ENCODE measurements around the gene CCDC97.

The CCDC97 gene

GRCh38 chr19:41356984-41357739 lies 47.2 kb downstream of the CCDC97 start:
- H3K36me3 ChIP-seq (replicated peaks), result no peaks in the 10 kb centered on the region
- DNase-seq, result no peak
- TF ChIP-seq, protein P1, sequence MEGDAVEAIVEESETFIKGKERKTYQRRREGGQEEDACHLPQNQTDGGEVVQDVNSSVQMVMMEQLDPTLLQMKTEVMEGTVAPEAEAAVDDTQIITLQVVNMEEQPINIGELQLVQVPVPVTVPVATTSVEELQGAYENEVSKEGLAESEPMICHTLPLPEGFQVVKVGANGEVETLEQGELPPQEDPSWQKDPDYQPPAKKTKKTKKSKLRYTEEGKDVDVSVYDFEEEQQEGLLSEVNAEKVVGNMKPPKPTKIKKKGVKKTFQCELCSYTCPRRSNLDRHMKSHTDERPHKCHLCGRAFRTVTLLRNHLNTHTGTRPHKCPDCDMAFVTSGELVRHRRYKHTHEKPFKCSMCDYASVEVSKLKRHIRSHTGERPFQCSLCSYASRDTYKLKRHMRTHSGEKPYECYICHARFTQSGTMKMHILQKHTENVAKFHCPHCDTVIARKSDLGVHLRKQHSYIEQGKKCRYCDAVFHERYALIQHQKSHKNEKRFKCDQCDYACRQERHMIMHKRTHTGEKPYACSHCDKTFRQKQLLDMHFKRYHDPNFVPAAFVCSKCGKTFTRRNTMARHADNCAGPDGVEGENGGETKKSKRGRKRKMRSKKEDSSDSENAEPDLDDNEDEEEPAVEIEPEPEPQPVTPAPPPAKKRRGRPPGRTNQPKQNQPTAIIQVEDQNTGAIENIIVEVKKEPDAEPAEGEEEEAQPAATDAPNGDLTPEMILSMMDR (IDR thresholded peaks at IDR 0.05; ENCODE audit: low read depth, low read length, missing control alignments), result no peak
- no peak overlapping the region for H3K4me3 ChIP-seq (ENCODE audit: low read depth, low read length)
- H3K27me3 ChIP-seq (replicated peaks), result no peaks in the 10 kb centered on the region
- no peak overlapping the region for H3K27ac ChIP-seq
- in situ Hi-C loops (cut with HindIII; ENCODE audit: low pct_ligation_motif_present, low sequenced_read_pairs), result no loop called here

GRCh38 chr19:41357746-41358145 lies 47.8 kb downstream of the CCDC97 start:
- DNase-seq, result no peak
- in situ Hi-C loops (cut with HindIII; ENCODE audit: low pct_ligation_motif_present, low sequenced_read_pairs), result no loop called here
- H3K4me3 ChIP-seq (ENCODE audit: low read depth, low read length), result no peak overlapping the region
- TF ChIP-seq, protein P1 (IDR thresholded peaks at IDR 0.05; ENCODE audit: low read depth, low read length, missing control alignments), result no peak
- no peaks in the 10 kb centered on the region for H3K36me3 ChIP-seq (replicated peaks)
- no peaks in the 10 kb centered on the region for H3K27me3 ChIP-seq (replicated peaks)
- H3K27ac ChIP-seq, result no peak overlapping the region

DNA sequence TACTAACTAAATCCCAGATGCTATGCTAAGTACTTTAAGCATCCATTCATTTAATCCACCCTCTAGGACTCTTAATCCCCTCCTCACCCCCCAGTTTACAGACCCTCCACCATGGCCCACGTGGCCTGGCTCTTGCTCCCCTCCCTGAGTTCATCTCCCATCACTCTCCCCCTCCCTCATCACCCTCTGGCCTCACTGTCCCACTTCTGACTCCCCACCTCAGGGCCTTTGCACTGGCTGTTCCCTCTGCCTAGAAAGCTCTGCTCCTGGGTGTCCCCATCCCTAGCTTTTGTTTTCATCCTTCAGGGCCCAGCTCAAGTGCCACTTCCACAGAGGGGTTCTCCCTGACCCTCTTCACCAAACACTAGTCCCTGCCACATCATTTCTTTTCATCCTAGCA lies 49.8 kb downstream of the CCDC97 start:
- H3K4me3 ChIP-seq (ENCODE audit: low read depth, low read length), result no peak overlapping the region
- TF ChIP-seq, protein P1 (IDR thresholded peaks at IDR 0.05; ENCODE audit: low read depth, low read length, missing control alignments), result no peak
- DNase-seq, result no peak
- in situ Hi-C loops (cut with HindIII; ENCODE audit: low pct_ligation_motif_present, low sequenced_read_pairs), result no loop called here
- no peaks in the 10 kb centered on the region for H3K36me3 ChIP-seq (replicated peaks)
- H3K27me3 ChIP-seq (replicated peaks), result no peaks in the 10 kb centered on the region
- no peak overlapping the region for H3K27ac ChIP-seq

DNA sequence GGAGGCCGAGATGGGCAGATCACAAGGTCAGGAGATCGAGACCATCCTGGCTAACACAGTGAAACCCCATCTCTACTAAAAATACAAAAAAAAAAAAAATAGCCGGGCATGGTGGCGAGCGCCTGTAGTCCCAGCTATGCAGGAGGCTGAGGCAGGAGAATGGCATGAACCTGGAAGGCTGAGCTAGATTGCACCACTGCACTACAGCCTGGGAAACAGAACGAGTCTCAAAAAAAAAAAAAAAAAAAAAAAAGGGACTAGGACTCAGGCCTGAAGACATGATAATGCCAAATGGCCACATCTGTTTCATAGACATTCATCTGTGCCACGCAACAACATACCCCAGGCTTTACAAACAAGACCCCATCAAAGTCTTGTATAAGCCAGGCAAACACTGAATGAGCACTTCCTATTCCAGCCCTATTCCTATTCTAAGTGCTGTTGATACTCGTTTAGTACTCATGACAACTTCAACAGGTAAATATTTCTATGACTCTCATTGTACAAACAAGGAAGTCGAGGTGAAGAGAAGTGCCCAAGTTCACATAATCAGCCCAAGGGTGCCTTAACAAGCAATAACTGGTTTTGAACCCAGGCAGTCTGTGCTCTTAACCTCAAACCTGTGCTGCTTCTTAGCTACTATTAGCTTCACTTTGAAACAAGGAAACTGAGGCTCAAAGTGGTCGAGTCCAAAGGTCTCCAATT lies 52.3 kb downstream of the CCDC97 start:
- Histone ChIP-seq H3K27me3 (replicated peaks) (no peaks in the 10 kb centered on the region), H3K36me3 (replicated peaks) (no peaks in the 10 kb centered on the region), H3K27ac (no peak overlapping the region), H3K4me3 (ENCODE audit: low read depth, low read length) (no peak overlapping the region)
- in situ Hi-C loops (cut with HindIII; ENCODE audit: low pct_ligation_motif_present, low sequenced_read_pairs), result no loop called here
- TF ChIP-seq, protein P1 (IDR thresholded peaks at IDR 0.05; ENCODE audit: low read depth, low read length, missing control alignments), result no peak
- no peak for DNase-seq

- peak overlapping the region; percentile 79 for H3K4me3 ChIP-seq (ENCODE audit: low read depth, low read length)
- H3K36me3 ChIP-seq (replicated peaks), result no peaks in the 10 kb centered on the region
- peak overlapping the region; percentile 100 for H3K27ac ChIP-seq
- in situ Hi-C loops (cut with HindIII; ENCODE audit: low pct_ligation_motif_present, low sequenced_read_pairs), result no loop called here
- no peaks in the 10 kb centered on the region for H3K27me3 ChIP-seq (replicated peaks)
- TF ChIP-seq, protein P1 (IDR thresholded peaks at IDR 0.05; ENCODE audit: low read depth, low read length, missing control alignments), result no peak
- no peak for DNase-seq
These were observed 53.4 kb downstream of the CCDC97 start for GRCh38 chr19:41363371-41363752.

Data from brain microvascular endothelial cell (primary cell).